GM12878 (cell line): ENCODE results near the gene TAS1R2. TPM values are rescaled to one million over a fixed set of nuclear protein-coding genes. Genes with fewer than 3 reads are reported as not detected.

Experiments
- ATAC-seq: fragments of 200-7000 bp; cut with Tn5 transposase; 3 replicates; pipeline ENCODE4 v1.9.1; 2020; ENCODE audit warnings: mild to moderate bottlenecking, moderate library complexity
- BruUV-seq: library from RNA; stranded (reverse); fragments of 400-500 nt; replicated peaks from 2 replicates; lab custom pipeline; 2021; lab: Mats Ljungman, UMichigan
- CTCF ChIA-PET: fragments of 300-600 bp; sonication (Branson Sonifier 250); formaldehyde crosslinking; extraction: SDS; loops from one replicate; lab custom pipeline; 2021; ENCODE audit warnings: inconsistent platforms; lab: Yijun Ruan, JAX
- POLR2A ChIA-PET: fragments of 350-600 bp; formaldehyde crosslinking; extraction: SDS; loops from one replicate; lab custom pipeline; 2021; ENCODE audit warnings: inconsistent platforms; lab: Charles Lee
- RAD21 ChIA-PET: fragments of 300-600 bp; sonication (Branson Sonifier 250); formaldehyde crosslinking; loops from one replicate; lab custom pipeline; 2023; ENCODE audit warnings: antibody characterized with exemption; ENCODE audit not compliant: unreplicated experiment; lab: Charles Lee
- SMC1A ChIA-PET: fragments of 300-600 bp; sonication (Branson Sonifier 250); formaldehyde crosslinking; loops from one replicate; lab custom pipeline; 2023; ENCODE audit not compliant: unreplicated experiment, uncharacterized antibody; lab: Charles Lee
- DNase-seq: peaks from one replicate; pipeline ENCODE4 v3.0.0-alpha.2; 2011; ENCODE audit warnings: low read depth, low spot score
- FAIRE-seq: peaks from 3 replicates; lab custom pipeline; 2011; peaks lifted over from hg19 to GRCh38; lab: Jason Lieb, UNC
- H2AFZ ChIP-seq: 2 replicates; pipeline ENCODE4 v1.6.0; 2011; ENCODE audit warnings: low read depth, low read length, control low read depth; ENCODE audit not compliant: control insufficient read depth
- H3K27ac ChIP-seq: 2 replicates; pipeline ENCODE4 v1.5.1; 2011; ENCODE audit warnings: control low read depth; ENCODE audit not compliant: control insufficient read depth, insufficient read depth
- H3K27me3 ChIP-seq, 2 experiments: replicated peaks in 1 of 2; 2 replicates each; pipeline versions ENCODE4 v1.6.0 to v1.6.1; 2011; ENCODE audit warnings: low read length in 1 of 2; ENCODE audit not compliant: control insufficient read depth in 2 of 2, insufficient read depth in 2 of 2
- H3K36me3 ChIP-seq, 2 experiments: 2 replicates each; pipeline ENCODE4 v1.5.1; 2011; ENCODE audit warnings: low read length in 1 of 2; ENCODE audit not compliant: control insufficient read depth in 2 of 2, insufficient read depth in 2 of 2
- H3K4me1 ChIP-seq: 2 replicates; pipeline ENCODE4 v1.6.1; 2011; ENCODE audit warnings: mild to moderate bottlenecking, low read length, moderate library complexity, mixed read lengths; ENCODE audit not compliant: control insufficient read depth, insufficient read depth
- H3K4me2 ChIP-seq: 2 replicates; pipeline ENCODE4 v1.6.0; 2011; ENCODE audit warnings: control low read depth; ENCODE audit not compliant: control insufficient read depth, insufficient read depth
- H3K4me3 ChIP-seq: fragments of 200-600 bp; sonication (generic); 2 replicates; pipeline ENCODE4 v1.5.1; 2016
- H3K79me2 ChIP-seq: 2 replicates; pipeline ENCODE4 v1.6.0; 2011; ENCODE audit warnings: low read length; ENCODE audit not compliant: control insufficient read depth, insufficient read depth
- H3K9ac ChIP-seq: 2 replicates; pipeline ENCODE4 v1.8.0; 2011; ENCODE audit warnings: low read length, control low read depth, mixed read lengths; ENCODE audit not compliant: control insufficient read depth, insufficient read depth
- H3K9me3 ChIP-seq: replicated peaks from 3 replicates; pipeline ENCODE4 v1.5.1; 2011; ENCODE audit warnings: mild to moderate bottlenecking, low read length; ENCODE audit not compliant: control insufficient read depth, insufficient read depth
- H4K20me1 ChIP-seq: 2 replicates; pipeline ENCODE4 v1.6.0; 2011; ENCODE audit not compliant: control insufficient read depth, insufficient read depth
- BHLHE40 ChIP-seq, 2 experiments: fragments of 450-650 bp in 1 of 2; IDR thresholded peaks; 2 replicates each; pipeline ENCODE4 v1.6.1; 2011 to 2017; ENCODE audit warnings: low read depth in 2 of 2, borderline replicate concordance in 1 of 2, improper control_type of control experiment in 1 of 2, low read length in 1 of 2, mild to moderate bottlenecking in 1 of 2
- CBX3 ChIP-seq: fragments of 200-600 bp; sonication (generic); IDR thresholded peaks from 2 replicates; pipeline ENCODE4 v1.6.1; 2016; ENCODE audit warnings: low read depth, borderline replicate concordance
- CBX5 ChIP-seq: sonication (generic); IDR thresholded peaks from 2 replicates; pipeline ENCODE4 v1.6.1; 2016; ENCODE audit warnings: low read depth, moderate library complexity, mild to moderate bottlenecking, inconsistent platforms
- IKZF1 ChIP-seq: fragments of 450-650 bp; conservative IDR thresholded peaks from 2 replicates; pipeline ENCODE4 v1.6.1; 2017; ENCODE audit warnings: antibody characterized with exemption, mild to moderate bottlenecking
- KDM1A ChIP-seq: fragments of 200-600 bp; sonication (generic); IDR thresholded peaks from 2 replicates; pipeline ENCODE4 v1.6.1; 2016; ENCODE audit warnings: borderline replicate concordance
- MEF2A ChIP-seq: IDR thresholded peaks from 2 replicates; pipeline ENCODE4 v1.6.1; 2011; ENCODE audit warnings: low read depth, mild to moderate bottlenecking, low read length, moderate library complexity; ENCODE audit not compliant: insufficient read depth
- NFYA ChIP-seq: IDR thresholded peaks from 2 replicates; pipeline ENCODE4 v1.6.1; 2011; ENCODE audit warnings: low read depth, mild to moderate bottlenecking, low read length, improper control_type of control experiment, borderline replicate concordance
- TCF12 ChIP-seq: IDR thresholded peaks from 2 replicates; pipeline ENCODE4 v1.6.1; 2011; ENCODE audit warnings: low read depth, mild to moderate bottlenecking, low read length
- TCF3 ChIP-seq: IDR thresholded peaks from 2 replicates; pipeline ENCODE4 v1.6.1; 2012; ENCODE audit warnings: low read depth, mild to moderate bottlenecking, low read length, borderline replicate concordance; ENCODE audit not compliant: insufficient read depth
- ZNF24 ChIP-seq: fragments of 450-650 bp; IDR thresholded peaks from 2 replicates; pipeline ENCODE4 v1.6.1; 2017; ENCODE audit warnings: antibody characterized with exemption, mild to moderate bottlenecking
- ZNF274 ChIP-seq: IDR thresholded peaks from one replicate; pipeline ENCODE4 v1.8.0; 2011; ENCODE audit not compliant: insufficient read length, insufficient read depth
- WGBS: methylation state at CpG from one replicate; pipeline ENCODE4 v1.1.6; 2016; ENCODE audit warnings: low lambda C conversion rate; ENCODE audit not compliant: insufficient replicate concordance, insufficient coverage; ENCODE audit errors: missing lambda C conversion rate; 5-methylcytosine and 5-hydroxymethylcytosine counted together
- in situ Hi-C: fragments of 300-500 bp; cut with MboI; formaldehyde crosslinking; loops from 9 replicates; pipeline ENCODE4 v1.14.3; 2018; ENCODE audit warnings: mixed read lengths
- intact Hi-C: fragments of 100-400 bp; cut with micrococcal nuclease; formaldehyde crosslinking; loops from one replicate; pipeline ENCODE4 v1.14.2; 2022; ENCODE audit not compliant: unreplicated experiment
- polyA plus RNA-seq, 11 experiments: library from polyadenylated mRNA; depleted of rRNA in 4 of 11; unstranded in 6 of 11; stranded (reverse) in 5 of 11; fragments of >200 nt; fragmentation: Nextera tagmentation in 4 of 11; fragmentation: Illumina TruSeq in 1 of 11; extraction: Ambion mirVana in 4 of 11; extraction: Trizol in 1 of 11; gene quantifications; 1 replicate in 1 of 11; 2 replicates in 10 of 11; pipeline versions ENCODE4 v1.2.1 to v1.2.3, GENCODE V29; 2011 to 2016; ENCODE audit warnings: inconsistent platforms in 2 of 11, missing spikeins in 2 of 11, low read depth in 1 of 11
- total RNA-seq, 4 experiments: library from RNA; depleted of rRNA in 3 of 4; stranded (reverse); fragments of >200 nt in 3 of 4; fragmentation: Illumina TruSeq in 1 of 4; extraction: Trizol in 1 of 4; gene quantifications; 2 replicates each; pipeline versions ENCODE4 v1.2.1 to v1.2.3, GENCODE V29; 2013 to 2021
- TF ChIP-seq, protein P1 (sequence below): fragments of 450-650 bp; IDR thresholded peaks from 2 replicates; pipeline ENCODE4 v1.6.1; 2016; ENCODE audit warnings: mild to moderate bottlenecking
- TF ChIP-seq, protein P2 (sequence below): IDR thresholded peaks from 2 replicates; pipeline ENCODE4 v1.6.1; 2011; ENCODE audit warnings: low read depth, low read length, improper control_type of control experiment, borderline replicate concordance

TAS1R2 gene
- total and polyA plus RNA-seq, 10 of the 15 experiments (the other 5 are each of a cell fraction or from before 2014, with no cell fraction given) = not detected

DNA sequence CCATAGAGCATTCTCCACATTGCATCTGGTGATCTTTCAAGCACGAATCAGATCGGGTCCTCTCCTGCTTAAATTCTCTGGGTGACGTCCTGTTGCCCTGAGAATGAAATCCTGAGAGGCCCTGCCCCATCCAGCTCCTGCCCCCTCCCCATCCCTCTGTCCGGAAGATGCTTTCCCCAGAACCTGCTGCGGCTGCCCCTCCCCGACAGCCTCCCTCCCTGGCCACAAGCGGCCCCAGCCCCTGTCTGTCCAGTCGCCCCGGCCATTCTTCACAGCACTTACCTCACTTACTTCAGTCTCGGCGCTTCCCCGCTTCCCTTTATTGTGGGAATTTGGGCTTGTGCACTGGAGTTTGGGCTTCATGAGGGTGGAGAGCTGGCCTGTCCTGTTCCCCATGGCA is 40.3 kb downstream of the TAS1R2 start:
- intact Hi-C loops (no loop called here), in situ Hi-C loops (no loop called here)
- SMC1A ChIA-PET = interaction anchor here (0.7 kb wide), 1 partner anchor 180 kb away, joined by 3 read pairs; no protein-coding TSS in a partner anchor
- Histone ChIP-seq H3K4me3 (no peak overlapping the region), H3K4me1 (no peaks in the 10 kb centered on the region), H3K27me3 (peaks cover 0 to 2% of the 10 kb centered on the region in 2 experiments; a peak in 2 of 4 replicates), H3K27ac (no peak overlapping the region), H4K20me1 (no peaks in the 10 kb centered on the region; the same call in 1 of the 2 replicates), H3K9me3 (no peaks in the 10 kb centered on the region), H3K36me3 (no peaks in the 10 kb centered on the region), H3K9ac (no peak overlapping the region), H3K79me2 (no peaks in the 10 kb centered on the region)
- WGBS = 11% methylated on average over 12 of the region's 12 CpGs
- no peak for DNase-seq
- ATAC-seq = no peak
- RAD21 ChIA-PET = interaction anchor here (2.1 kb wide), 1 partner anchor 222 kb away, joined by 5 read pairs; no protein-coding TSS in a partner anchor
- FAIRE-seq = no peak
- CTCF ChIA-PET = interaction anchor here (0.6 to 2.6 kb wide), 2 partner anchors 222 to 1502 kb away, joined by 3 to 13 read pairs; no protein-coding TSS in a partner anchor
- no peak for TF ChIP-seq ZNF274
- no peak for TF ChIP-seq ZNF24
- no peak for TF ChIP-seq CBX3
- TF ChIP-seq TCF12 = no peak
- TF ChIP-seq NFYA = no peak
- no peak for TF ChIP-seq KDM1A
- TF ChIP-seq, protein P1, sequence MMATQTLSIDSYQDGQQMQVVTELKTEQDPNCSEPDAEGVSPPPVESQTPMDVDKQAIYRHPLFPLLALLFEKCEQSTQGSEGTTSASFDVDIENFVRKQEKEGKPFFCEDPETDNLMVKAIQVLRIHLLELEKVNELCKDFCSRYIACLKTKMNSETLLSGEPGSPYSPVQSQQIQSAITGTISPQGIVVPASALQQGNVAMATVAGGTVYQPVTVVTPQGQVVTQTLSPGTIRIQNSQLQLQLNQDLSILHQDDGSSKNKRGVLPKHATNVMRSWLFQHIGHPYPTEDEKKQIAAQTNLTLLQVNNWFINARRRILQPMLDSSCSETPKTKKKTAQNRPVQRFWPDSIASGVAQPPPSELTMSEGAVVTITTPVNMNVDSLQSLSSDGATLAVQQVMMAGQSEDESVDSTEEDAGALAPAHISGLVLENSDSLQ = no peak
- no peak for TF ChIP-seq MEF2A
- no peak for TF ChIP-seq TCF3
- TF ChIP-seq, protein P2, sequence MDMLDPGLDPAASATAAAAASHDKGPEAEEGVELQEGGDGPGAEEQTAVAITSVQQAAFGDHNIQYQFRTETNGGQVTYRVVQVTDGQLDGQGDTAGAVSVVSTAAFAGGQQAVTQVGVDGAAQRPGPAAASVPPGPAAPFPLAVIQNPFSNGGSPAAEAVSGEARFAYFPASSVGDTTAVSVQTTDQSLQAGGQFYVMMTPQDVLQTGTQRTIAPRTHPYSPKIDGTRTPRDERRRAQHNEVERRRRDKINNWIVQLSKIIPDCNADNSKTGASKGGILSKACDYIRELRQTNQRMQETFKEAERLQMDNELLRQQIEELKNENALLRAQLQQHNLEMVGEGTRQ = no peak
- TF ChIP-seq IKZF1 = no peak
- no peak for TF ChIP-seq BHLHE40 (IDR thresholded peaks at IDR 0.05; ENCODE audit: borderline replicate concordance in 1 of 2, low read depth in 2 of 2, low read length in 1 of 2)
- no peak for TF ChIP-seq CBX5
- TF ChIP-seq, all 136 proteins: peak for 0
- Histone ChIP-seq H3K4me2 (no peak overlapping the region), H2AFZ (no peak overlapping the region)
- POLR2A ChIA-PET = no interaction called here
- no TSS peak for BruUV-seq
